ENCODE measurements around the gene MOXD1. TPM values are rescaled to one million over a fixed set of nuclear protein-coding genes. Genes with fewer than 3 reads are reported as not detected.

MOXD1 gene
- total RNA-seq, 1 donor from 2014 or later = 16.0 TPM

DNA sequence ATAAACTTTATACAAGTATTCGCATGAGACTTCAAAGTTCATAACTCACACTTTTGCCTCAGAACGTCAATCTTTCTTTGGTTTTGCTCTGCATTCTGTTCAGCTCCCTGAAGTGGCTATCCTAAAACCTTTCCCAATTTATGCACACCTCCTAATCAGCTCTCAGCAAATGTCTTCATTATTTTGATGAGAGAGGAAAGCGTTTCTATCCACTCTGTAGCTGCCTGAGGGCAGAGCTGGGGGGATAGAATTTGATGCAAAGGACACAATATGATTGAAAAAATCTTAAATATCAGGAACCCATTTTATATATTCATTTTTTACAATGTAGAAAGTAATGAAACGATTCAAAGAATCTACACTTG lies 66.8 kb downstream of the MOXD1 start:
- TF ChIP-seq POLR2AphosphoS5 (IDR thresholded peaks at IDR 0.05; ENCODE audit: insufficient read depth in 1 of 2, low read depth in 1 of 2) = no peak
- TF ChIP-seq POLR2A (IDR thresholded peaks at IDR 0.05) = no peak
- no peak for TF ChIP-seq CTCF (IDR thresholded peaks at IDR 0.05)
- H3K4me1 ChIP-seq = no peaks in the 10 kb centered on the region
- intact Hi-C loops (cut with DNase I) = no loop called here
- no peak overlapping the region for H3K27ac ChIP-seq
- no peaks in the 10 kb centered on the region for H3K9me3 ChIP-seq
- H3K27me3 ChIP-seq = no peaks in the 10 kb centered on the region
- DNase-seq (ENCODE audit: extremely low spot score in 2 of 2) = no peak
- H3K36me3 ChIP-seq = no peaks in the 10 kb centered on the region
- no peak overlapping the region for H3K4me3 ChIP-seq

DNA sequence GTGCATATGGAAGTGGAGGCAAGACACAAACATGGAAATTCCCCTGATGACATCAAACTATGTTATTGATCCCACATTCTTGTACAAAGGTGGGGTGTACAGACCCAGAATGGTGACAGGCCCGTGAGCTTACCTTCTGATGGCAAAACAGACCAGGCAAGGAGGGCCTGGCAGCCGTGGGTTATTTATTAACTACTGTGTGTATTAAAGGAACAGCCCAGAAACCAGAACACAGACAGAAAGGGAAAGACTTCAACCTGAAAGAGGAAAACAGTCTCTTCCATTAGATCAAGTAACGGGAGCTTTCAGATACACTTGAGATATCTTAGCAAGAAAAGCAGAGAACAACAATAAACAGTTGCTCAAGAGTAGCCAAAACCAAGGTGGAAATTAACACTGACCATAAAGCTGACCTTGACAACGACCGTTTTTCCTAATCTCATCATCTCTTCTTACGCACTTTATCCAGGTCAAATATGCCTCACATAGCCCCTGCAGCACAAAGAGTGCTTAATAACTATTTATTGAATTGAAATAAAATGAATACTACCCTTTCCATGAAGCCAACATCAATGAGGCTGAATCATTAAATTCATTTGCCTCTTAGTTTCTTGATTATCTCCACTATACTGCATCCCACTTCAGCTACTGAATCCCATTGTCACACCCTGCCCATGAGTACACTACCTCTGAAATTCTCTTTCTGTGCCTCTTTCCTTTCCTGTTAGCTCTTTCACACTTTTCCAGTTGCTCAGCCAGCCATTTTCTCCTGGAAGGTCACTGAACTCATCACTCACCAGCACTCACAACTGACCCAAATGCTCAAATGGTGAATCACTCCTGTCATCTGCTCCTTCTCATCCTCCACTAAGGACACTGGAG lies 67.4 kb downstream of the MOXD1 start:
- no peak overlapping the region for H3K4me3 ChIP-seq
- intact Hi-C loops (cut with DNase I) = no loop called here
- no peaks in the 10 kb centered on the region for H3K4me1 ChIP-seq
- TF ChIP-seq POLR2A (IDR thresholded peaks at IDR 0.05) (no peak), POLR2AphosphoS5 (IDR thresholded peaks at IDR 0.05; ENCODE audit: insufficient read depth in 1 of 2, low read depth in 1 of 2) (no peak), CTCF (IDR thresholded peaks at IDR 0.05) (no peak)
- no peak for DNase-seq (ENCODE audit: extremely low spot score in 2 of 2)
- H3K27ac ChIP-seq = no peak overlapping the region
- no peaks in the 10 kb centered on the region for H3K36me3 ChIP-seq
- no peaks in the 10 kb centered on the region for H3K27me3 ChIP-seq
- H3K9me3 ChIP-seq = no peaks in the 10 kb centered on the region

GRCh38 chr6:132330759-132331158 lies 70.5 kb downstream of the MOXD1 start:
- DNase-seq (ENCODE audit: extremely low spot score in 2 of 2) = no peak
- no peaks in the 10 kb centered on the region for H3K36me3 ChIP-seq
- no peak overlapping the region for H3K27ac ChIP-seq
- H3K4me1 ChIP-seq = no peaks in the 10 kb centered on the region
- no peak for TF ChIP-seq CTCF (IDR thresholded peaks at IDR 0.05)
- TF ChIP-seq POLR2AphosphoS5 (IDR thresholded peaks at IDR 0.05; ENCODE audit: insufficient read depth in 1 of 2, low read depth in 1 of 2) = no peak
- TF ChIP-seq POLR2A (IDR thresholded peaks at IDR 0.05) = no peak
- no peaks in the 10 kb centered on the region for H3K9me3 ChIP-seq
- intact Hi-C loops (cut with DNase I) = no loop called here
- no peak overlapping the region for H3K4me3 ChIP-seq
- H3K27me3 ChIP-seq = no peaks in the 10 kb centered on the region

GRCh38 chr6:132322398-132322797 lies 78.9 kb downstream of the MOXD1 start:
- Histone ChIP-seq H3K4me1 (no peaks in the 10 kb centered on the region), H3K27me3 (no peaks in the 10 kb centered on the region), H3K4me3 (no peak overlapping the region), H3K9me3 (no peaks in the 10 kb centered on the region), H3K36me3 (no peaks in the 10 kb centered on the region), H3K27ac (no peak overlapping the region)
- intact Hi-C loops (cut with DNase I) = no loop called here
- DNase-seq (ENCODE audit: extremely low spot score in 2 of 2) = no peak
- TF ChIP-seq POLR2A (IDR thresholded peaks at IDR 0.05) (no peak), CTCF (IDR thresholded peaks at IDR 0.05) (no peak), POLR2AphosphoS5 (IDR thresholded peaks at IDR 0.05; ENCODE audit: insufficient read depth in 1 of 2, low read depth in 1 of 2) (no peak)

- H3K27ac ChIP-seq = no peak overlapping the region
- H3K4me3 ChIP-seq = no peak overlapping the region
- H3K27me3 ChIP-seq = no peaks in the 10 kb centered on the region
- no peak for DNase-seq (ENCODE audit: extremely low spot score in 2 of 2)
- peaks cover 0 to 2% of the 10 kb centered on the region in 2 donors for H3K36me3 ChIP-seq
- intact Hi-C loops (cut with DNase I) = no loop called here
- H3K9me3 ChIP-seq = peaks cover 7% of the 10 kb centered on the region
- no peaks in the 10 kb centered on the region for H3K4me1 ChIP-seq
- TF ChIP-seq POLR2AphosphoS5 (IDR thresholded peaks at IDR 0.05; ENCODE audit: insufficient read depth in 1 of 2, low read depth in 1 of 2) = no peak
- TF ChIP-seq POLR2A (IDR thresholded peaks at IDR 0.05) = no peak
- no peak for TF ChIP-seq CTCF (IDR thresholded peaks at IDR 0.05)
Observed at GRCh38 chr6:132320007-132320406, 81.3 kb downstream of the MOXD1 start.

All from vagina (tissue), 2 donors.